Measurements from ENCODE around the gene CILP2. TPM values are rescaled to one million over a fixed set of nuclear protein-coding genes. Genes with fewer than 3 reads are reported as not detected.

CILP2 gene
- total and polyA plus RNA-seq, 9 of the 15 experiments (the other 6 are each of a cell fraction or from before 2014, with no cell fraction given) = 0.04 to 0.35 (median 0.05) TPM; not detected in 2

- no TSS peak for BruUV-seq (replicated peaks)
- Histone ChIP-seq H3K9me3 (replicated peaks; ENCODE audit: control insufficient read depth, insufficient read depth, low read depth, low read length) (no peaks in the 10 kb centered on the region), H3K9me1 (ENCODE audit: control insufficient read depth, insufficient read depth, low read length) (no peaks in the 10 kb centered on the region), H3K4me3 (no peak overlapping the region), H3K9ac (ENCODE audit: insufficient read depth in 1 of 2, low read depth in 2 of 2, low read length in 2 of 2) (peak overlapping the region in 1 of 2 experiments; percentile 64; a peak in 1 of 4 replicates), H3K36me3 (ENCODE audit: control insufficient read depth, insufficient read depth, low read length) (no peaks in the 10 kb centered on the region), H3K27me3 (ENCODE audit: control insufficient read depth in 2 of 2, insufficient read depth in 2 of 2, low read length in 2 of 2) (peaks cover 5 to 52% of the 10 kb centered on the region in 2 experiments), H4K20me1 (replicated peaks; ENCODE audit: control insufficient read depth, insufficient read depth, low read length) (0 out of 2 replicates have a peak, but pooled peaks cover 5% of the 10 kb centered on the region), H3K27ac (ENCODE audit: extremely low read depth, low read depth, low read length) (no peak overlapping the region), H3K4me1 (replicated peaks in 1 of 2; ENCODE audit: control insufficient read depth in 2 of 2, insufficient read depth in 2 of 2, low read length in 2 of 2) (peaks cover 0 to 52% of the 10 kb centered on the region in 2 experiments; a peak in 2 of 5 replicates), H2AFZ (ENCODE audit: low read depth, low read length) (no peak overlapping the region), H3K79me2 (ENCODE audit: control insufficient read depth, insufficient read depth, low read length) (no peaks in the 10 kb centered on the region), H3K4me2 (ENCODE audit: insufficient read depth, low read length) (no peak overlapping the region)
- peak; percentile 10; the same call in 1 of the 3 replicates for ATAC-seq
- POLR2A ChIA-PET = interaction anchor here (0.7 to 1.5 kb wide), 5 partner anchors 8 to 184 kb away, joined by 3 to 4 read pairs (median 4); partner anchors contain the start of gene ZNF14
- intact Hi-C loops (cut with micrococcal nuclease) (no loop called here), in situ Hi-C loops (cut with MboI) (loop anchor here (25.0 kb wide), 1 partner anchor 88 kb away; the partner anchor contains the start of genes GMIP and LPAR2)
- CTCF ChIA-PET (ENCODE audit: low intra/inter-chr PET ratio) = no interaction called here
- TF ChIP-seq, protein P1, sequence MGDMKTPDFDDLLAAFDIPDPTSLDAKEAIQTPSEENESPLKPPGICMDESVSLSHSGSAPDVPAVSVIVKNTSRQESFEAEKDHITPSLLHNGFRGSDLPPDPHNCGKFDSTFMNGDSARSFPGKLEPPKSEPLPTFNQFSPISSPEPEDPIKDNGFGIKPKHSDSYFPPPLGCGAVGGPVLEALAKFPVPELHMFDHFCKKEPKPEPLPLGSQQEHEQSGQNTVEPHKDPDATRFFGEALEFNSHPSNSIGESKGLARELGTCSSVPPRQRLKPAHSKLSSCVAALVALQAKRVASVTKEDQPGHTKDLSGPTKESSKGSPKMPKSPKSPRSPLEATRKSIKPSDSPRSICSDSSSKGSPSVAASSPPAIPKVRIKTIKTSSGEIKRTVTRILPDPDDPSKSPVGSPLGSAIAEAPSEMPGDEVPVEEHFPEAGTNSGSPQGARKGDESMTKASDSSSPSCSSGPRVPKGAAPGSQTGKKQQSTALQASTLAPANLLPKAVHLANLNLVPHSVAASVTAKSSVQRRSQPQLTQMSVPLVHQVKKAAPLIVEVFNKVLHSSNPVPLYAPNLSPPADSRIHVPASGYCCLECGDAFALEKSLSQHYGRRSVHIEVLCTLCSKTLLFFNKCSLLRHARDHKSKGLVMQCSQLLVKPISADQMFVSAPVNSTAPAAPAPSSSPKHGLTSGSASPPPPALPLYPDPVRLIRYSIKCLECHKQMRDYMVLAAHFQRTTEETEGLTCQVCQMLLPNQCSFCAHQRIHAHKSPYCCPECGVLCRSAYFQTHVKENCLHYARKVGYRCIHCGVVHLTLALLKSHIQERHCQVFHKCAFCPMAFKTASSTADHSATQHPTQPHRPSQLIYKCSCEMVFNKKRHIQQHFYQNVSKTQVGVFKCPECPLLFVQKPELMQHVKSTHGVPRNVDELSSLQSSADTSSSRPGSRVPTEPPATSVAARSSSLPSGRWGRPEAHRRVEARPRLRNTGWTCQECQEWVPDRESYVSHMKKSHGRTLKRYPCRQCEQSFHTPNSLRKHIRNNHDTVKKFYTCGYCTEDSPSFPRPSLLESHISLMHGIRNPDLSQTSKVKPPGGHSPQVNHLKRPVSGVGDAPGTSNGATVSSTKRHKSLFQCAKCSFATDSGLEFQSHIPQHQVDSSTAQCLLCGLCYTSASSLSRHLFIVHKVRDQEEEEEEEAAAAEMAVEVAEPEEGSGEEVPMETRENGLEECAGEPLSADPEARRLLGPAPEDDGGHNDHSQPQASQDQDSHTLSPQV (IDR thresholded peaks at IDR 0.05) = no peak
- peak; percentile 61 for TF ChIP-seq CEBPB (tag; IDR thresholded peaks at IDR 0.05)
- DNase-seq (ENCODE audit: extremely low read depth in 1 of 4, low spot score in 3 of 4) = no peak
- FAIRE-seq = no peak
- WGBS (ENCODE audit: insufficient coverage, low coverage, missing lambda C conversion rate) = 3% methylated on average over 13 of the region's 13 CpGs
Observed at GRCh38 chr19:19548915-19549759, 11.1 kb downstream of the CILP2 start.

All from K562 (cell line).